ENCODE measurements around the gene MVP.
"Not testable (repeated sequence)": the region's sequence is repeated elsewhere in the genome, so short reads cannot be mapped to it uniquely, and the experiment has no call there.

Gene MVP
- 156 to 542 (median 254) reads per million in 18 experiments for total RNA-seq

DNA sequence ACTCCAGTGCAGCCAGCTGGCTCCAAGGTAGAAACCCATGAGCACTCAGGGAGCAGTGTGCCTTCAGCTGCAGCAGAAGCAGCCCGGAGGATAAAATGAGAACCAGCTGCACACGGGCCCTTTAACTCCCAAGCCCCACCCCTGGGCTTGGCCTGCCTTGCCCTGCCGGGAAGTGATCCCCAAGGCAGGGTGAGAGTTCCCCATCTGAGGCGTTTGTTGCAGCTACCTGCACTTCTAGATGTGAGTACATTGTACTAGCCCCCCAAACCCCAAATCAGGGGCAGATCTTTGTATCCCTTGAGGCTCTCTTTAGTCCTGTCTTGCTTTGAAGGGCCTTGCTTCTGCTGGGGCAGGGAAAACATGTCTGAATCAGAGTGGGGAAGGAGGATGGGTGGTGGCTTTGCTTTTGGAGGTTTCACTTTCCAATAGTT is at the start of gene MVP:
TSS of gene MVP (plus strand) at position 192 of the 431 bp plus-strand sequence. CDS start 10,088 bp downstream, outside the sequence.
- DNase-seq, result peak; percentile 66 to 81

DNA sequence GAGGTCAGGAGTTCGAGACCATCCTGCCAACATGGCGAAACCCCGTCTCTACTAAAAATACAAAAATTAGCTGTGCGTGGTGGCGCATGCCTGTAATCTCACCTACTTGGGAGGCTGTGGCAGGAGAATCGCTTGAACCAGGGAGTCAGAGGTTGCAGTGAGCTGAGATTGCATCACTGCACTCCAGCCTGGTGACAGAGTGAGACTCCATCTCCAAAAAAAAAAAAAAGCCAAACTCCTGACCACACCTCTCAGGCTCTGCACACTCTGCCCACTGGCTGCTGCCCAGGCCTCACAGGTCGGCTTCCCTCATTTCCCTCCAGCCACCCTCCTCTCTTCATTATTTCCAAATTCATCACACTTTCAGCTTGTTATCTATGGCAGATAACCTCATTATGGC is 47.9 kb upstream of the MVP start:
- peak in 1 of 2 donors; percentile 3 for DNase-seq

DNA sequence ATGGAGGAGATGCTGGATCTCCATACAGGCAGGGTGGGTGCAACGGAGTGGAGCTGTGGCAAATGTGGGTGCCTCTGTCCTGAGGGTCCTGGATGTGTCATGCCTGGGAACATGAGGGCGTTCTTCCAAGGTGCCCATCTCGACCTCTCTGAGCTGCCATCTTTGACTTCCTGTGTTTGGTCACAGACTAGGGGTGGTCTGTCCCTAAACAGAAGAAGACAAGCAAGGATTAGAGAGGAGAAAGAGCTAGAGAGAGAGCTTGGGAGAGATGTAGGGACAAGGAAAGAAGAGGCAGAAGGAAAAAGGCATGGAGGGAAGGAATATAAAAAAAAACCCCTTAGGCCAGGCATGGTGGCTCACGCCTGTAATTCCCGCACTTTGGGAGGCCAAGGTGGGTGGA is 45.5 kb upstream of the MVP start:
- no peak for DNase-seq

DNA sequence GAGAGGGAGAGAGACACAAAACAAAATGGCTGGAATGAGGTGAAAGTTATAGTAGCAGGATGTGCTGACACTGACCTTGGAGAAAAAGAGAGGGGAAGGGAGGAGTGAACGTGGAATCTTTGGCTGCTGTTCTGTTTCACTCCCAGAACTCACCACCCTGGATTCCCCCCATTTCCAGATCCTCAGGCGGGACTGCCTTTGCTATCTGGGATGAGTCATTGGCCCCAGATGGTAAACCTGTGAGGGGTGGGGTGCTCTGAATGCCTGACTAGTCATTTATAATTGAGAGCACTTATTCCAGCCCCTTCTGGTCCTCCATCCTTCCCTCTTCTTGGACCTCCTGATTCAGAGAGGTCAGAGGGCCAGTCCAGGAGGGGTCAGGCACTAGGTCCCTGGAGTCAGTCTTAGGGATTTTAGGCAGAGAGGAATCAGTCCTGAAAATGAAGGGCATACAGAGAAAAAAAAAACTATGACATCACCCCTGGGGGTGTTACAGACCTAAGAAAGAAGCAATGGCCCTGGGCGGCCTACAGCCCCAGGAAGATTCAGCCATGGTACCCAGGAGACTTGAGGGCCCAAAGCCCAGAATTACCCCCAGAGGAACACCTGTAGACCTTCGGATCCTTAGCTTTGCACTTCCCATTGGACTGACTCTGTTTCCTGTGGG is 44.4 kb upstream of the MVP start:
- DNase-seq, result no peak

DNA sequence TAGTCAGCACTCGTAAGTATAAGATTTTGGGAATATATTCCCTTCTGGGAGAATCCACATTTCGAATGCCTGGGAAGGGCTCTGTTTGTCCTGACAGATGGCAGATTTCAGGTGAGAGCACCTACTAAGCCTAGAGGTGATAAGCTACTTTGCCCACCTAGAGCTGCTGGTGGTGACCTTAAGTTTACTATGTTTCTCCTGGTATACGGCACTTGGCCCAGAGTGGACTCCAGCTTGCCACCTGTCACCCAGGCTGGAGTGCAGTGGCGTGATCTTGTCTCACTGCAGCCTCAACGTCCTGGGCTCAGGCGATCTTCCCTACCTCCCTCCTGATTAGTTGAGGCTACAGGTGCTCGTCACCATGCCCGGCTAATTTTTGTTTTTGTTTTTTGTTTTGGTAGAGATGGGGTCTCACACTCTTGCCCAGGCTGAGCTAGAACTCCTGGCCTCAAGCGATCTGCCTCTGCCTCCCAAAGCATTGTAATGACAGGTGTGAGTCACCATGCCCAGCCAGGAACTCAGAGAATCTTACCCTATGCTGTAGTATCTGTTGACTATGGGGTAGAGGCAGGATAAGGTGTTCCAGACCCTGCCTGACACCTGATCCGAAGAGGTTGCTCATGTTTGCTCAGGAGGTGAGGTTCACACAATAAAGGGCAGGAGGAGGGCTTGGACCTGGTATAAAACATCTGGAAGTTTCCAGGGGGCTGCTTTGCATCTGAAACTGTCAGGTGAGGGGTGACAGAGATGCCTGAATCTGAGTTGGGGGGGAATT is 42.5 kb upstream of the MVP start, which contains the start of gene ZG16:
TSS of gene ZG16 (plus strand) at position 681 of the 775 bp plus-strand sequence. CDS start 1,011 bp downstream, outside the sequence.
- DNase-seq, result no peak

DNA sequence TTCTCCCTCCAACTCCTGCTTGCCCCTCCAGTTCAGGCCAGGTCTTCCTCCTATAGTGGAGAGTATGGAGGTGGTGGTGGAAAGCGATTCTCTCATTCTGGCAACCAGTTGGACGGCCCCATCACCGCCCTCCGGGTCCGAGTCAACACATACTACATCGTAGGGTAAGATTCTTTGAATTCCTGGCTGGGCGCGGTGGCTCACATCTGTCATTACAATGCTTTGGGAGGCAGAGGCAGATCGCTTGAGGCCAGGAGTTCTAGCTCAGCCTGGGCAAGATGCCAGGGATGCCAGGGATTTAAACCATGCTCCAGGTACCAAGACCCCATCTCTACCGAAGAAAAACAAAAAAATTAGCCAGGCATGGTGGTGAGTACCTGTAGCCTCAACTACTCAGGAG is 40.8 kb upstream of the MVP start:
- no peak for DNase-seq

DNA sequence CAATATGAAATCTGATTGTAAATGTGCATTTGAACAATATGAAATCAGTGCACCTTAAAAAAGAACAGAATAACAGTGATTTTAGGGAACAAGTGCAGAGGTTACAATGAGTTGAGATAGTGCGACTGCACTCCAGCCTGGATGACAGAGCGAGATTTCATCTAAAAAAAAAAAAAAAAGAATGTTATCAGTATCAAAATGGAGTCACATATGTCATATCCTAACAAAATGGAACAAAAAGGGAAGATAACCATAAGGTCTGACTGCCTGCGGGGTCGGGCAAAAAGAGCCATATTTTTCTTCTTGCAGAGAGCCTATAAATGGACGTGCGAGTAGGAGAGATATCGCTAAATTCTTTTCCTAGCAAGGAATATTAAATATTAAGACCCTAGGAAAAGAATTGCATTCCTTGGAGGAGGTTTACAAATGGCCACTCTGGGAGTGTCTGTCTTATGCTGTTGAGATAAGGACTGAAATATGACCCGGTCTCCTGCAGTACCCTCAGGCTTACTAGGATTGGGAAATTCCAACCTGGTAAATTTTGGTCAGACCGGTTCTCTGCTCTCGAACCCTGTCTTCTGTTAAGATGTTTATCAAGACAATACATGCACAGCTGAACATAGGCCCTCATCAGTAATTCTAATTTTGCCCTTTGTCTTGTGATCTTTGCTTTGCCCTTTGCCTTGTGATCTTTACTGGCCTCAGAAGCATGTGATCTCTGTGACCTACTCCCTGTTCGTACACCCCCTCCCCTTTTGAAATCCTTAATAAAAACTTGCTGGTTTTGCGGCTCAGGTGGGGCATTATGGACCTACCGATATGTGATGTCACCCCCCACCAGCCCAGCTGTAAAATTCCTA is 36.9 kb upstream of the MVP start:
- not testable (repeated sequence) for DNase-seq

DNA sequence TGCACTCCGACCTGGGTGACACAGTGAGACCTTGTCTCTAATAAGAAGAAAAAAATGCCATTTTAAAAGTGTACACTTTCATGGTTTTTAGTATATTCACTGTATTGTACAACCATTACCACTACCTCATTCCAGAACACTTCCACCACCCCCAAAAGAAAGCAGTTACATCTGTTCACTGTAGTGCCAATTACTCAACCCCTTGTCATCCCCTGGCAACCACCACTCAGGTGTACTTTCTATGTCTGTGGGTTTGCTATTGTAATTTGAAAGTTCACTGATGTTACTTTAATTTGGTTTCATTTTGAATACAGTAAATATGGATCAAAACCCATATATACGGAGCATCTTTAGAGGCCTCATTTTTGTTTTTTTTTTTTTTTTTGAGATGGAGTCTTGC is 36.1 kb upstream of the MVP start:
- no peak for DNase-seq

DNA sequence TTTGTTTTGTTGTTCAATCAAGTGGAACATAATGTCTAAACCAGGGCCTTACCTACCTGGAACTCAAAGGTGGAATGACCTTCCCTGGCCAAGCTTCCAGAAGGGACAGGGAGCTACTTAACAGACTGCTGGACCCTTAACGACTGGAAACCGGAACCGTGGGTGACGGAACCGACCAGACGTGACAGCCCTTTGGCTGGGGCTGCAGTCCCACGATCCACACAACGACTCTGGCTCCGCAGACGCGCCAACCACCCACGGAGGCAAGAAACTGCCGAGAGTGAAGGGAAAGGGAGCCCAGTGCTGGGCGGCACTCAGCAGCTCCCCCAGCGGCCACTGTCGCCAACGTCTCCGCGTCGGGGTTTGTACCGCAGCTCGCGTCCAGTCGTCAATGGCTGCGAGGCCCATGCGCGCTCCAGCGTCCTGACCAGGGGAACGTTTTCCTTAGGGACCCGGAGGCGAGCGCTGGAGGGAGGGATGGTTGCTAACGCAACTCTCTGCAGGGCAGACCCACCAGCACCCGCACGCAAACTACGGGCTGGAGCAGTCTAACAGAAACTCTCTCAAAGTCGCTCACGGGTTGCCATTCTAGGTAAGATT is 35.3 kb upstream of the MVP start:
- peak; percentile 74 to 82 for DNase-seq

DNA sequence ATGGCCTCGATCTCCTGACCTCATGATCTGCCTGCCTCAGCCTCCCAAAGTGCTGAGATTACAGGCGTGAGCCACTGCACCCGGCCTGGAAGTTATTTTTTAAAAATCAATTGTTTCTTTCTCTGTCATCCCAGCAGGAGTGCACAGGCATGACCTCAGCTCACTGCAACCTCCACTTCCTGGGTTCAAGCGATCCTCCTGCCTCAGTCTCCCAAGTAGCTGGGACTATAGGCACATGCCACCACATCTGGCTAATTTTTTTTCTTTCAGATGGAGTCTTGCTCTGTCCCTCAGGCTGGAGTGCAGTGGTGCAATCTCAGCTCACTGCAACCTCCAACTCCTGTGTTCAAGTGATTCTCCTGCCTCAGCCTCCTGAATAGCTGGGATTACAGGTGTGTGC is 33.1 kb upstream of the MVP start:
- DNase-seq, result not testable (repeated sequence)

DNA sequence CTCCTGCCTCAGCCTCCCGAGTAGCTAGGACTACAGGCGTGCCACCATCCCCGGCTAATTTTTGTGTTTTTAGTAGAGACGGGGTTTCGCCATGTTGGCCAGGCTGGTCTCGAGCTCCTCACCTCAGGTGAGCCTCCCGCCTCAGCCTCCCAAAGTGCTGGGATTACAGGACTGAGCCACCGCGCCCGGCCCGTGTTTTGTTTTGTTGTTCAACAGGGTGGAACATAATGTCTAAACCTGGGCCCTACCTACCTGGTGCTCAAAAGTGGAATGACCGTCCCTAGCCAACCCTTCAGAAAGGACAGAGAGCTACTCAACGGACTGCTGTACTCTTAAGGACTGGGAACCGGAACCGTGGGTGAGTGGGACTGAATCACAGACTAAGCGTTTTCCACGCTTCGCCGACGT is 30.5 kb upstream of the MVP start:
- no peak for DNase-seq

DNA sequence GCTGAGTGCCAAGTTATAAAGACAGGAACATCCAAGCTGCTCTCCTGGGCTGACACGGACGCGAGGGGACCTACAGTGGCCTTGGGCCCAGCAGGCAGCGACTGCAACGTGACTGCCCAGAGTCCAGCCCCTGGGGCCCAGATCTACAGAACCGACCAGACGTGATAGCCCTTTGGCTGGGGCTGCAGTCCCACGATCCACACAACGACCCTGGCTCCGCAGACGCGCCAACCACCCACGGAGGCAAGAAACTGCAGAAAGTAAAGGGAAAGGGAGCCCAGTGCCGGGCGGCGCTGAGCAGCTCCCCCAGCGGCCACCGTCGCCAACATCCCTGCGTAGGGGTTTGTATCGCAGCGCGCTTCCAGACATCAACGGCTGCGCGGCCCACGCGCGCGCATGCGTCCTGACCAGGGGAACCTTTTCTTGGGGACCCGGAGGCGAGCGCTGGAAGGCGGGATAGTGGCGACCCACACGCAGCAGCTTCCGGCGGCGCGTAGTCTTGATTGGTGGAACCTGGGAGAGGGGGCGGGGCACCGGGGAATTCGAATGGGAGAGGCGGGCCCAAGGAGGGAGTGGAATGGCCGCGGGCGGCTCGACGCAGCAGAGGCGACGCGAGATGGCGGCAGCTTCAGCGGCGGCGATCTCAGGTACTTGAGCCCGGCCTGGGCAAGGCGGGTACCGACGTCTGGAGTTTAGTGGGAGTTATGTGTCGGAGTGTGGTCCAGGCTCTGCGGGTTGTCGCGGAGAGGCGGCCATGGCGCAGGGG is 29.9 kb upstream of the MVP start, which contains the start of gene KIF22:
TSS of gene KIF22 (plus strand) at position 569 of the 766 bp plus-strand sequence. CDS start at position 578, 9 bp downstream.
- DNase-seq, result peak; percentile 100

DNA sequence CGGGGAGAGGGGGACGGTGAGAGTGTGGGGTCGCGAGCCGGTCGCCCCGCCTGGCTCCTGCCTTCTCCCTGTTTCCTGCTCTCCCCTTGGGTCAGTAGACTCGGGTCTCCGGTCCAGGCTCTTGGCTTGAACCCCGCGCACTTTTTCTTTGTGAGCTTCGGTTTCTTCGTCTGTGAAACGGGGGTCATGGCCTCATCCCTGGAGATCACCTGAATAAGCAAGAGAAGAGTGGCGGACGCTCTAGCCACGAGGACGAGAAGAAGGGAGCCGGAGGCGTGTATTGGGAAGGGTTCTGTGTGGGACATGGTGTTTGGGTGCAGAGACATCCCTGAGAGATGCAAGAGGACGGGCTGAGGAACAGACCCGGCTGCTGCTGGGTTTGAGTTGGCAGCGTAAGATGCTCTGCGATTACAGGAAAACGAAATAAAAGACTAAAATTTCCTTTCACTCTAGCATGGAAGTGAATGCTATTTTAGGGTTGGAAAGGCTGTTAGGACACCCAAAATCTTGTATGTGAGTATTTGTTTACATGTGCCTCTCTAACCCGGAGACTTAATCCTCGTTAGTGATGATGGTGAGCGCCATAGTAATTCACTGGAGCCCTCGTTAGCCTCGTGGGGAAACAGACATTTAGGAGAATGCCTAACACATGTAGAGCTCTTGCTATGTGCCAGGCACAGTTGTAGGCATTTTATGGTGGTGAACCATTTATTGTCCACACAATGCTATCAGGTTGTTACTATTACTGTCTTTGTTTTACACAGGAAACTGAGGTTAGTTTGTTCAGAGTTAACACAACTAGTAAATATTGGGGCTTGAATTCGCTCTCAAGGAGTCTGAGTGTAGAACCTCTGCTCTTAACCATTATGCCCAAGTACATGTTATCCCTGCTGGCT is 29.1 kb upstream of the MVP start:
- no peak for DNase-seq

DNA sequence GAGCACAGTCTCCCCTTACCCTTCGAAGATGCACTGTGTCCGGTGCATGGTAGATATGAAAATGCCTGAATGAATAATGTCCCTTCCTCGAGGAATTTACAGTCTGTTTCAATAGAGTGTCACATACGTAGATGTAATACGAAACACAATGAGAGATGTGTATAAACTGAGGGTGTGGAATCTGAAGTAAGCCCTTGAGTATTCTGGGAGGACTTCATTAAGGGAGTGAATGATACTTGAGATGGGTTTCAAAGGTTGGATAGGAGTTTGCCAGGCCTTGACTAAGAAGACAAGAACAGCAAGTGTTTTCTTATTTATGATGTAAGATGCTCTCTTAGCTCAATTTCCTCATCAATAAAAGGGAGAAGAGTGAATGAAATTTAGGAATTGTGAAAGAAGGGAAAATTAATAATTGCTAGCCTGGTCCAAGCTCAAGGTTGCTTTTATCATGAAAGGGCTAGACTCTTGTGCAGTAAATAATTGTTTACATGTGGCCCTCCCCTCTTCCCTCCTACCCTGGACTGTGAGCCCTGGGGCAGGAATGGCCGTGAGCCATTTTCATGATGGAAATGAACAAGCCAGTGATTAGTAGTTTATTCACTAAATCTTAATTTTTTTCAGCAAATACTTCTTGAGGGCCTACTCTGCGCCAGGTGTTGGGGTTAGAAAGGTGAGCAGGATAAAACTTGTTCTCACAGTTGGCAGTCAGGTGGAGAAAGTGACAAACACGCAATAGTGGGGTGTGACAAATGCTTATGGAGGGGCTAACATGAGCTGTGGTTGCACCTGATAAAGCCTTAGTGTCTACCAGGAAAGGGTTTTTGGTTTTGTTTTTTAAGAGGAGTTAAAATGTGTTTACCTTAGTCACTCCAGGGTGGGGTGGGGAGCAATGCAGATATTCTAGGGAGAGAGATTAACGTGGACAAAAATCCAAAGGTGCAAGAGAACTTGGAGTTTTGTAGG is 28.1 kb upstream of the MVP start:
- DNase-seq, result no peak

DNA sequence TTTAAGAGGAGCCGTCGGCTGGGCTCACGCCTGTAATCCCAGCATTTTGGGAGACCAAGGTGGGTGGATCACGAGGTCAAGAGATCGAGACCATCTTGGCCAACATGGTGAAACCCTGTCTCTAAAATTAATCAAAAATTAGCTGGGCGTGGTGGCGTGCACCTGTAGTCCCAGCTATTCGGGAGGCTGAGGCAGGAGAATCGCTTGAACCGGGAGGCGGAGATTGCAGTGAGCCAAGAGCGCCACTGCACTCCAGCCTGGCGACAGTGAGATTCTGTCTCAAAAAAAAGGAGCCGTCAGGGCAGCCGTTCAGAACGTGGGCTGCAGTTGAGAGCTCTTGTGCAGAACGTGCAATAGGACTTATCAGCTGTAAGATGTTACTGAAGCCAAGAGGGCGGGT is 27.1 kb upstream of the MVP start:
- DNase-seq, result not testable (repeated sequence)

DNA sequence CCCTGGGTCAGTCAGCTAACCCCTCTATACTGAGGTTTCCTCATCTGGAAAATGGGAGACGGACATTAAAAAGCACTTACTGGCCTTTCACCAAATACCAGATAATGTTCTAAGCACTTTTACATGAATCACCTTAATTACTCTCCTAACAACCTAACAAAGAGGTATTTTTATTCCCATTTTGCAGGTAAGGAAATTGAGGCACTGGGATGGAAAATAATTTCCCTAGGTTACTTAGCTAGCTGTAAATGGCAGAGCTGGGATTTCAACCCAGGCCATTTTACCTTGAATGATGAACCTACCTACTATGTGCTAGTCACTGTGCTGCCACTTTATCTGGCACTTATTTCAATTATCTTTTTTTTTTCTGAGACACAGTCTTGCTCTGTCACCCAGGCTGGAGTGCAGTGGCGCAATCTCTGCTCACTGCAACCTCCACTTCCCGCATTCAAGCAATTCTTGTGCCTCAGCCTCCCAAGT is 26.0 kb upstream of the MVP start:
- no peak for DNase-seq

DNA sequence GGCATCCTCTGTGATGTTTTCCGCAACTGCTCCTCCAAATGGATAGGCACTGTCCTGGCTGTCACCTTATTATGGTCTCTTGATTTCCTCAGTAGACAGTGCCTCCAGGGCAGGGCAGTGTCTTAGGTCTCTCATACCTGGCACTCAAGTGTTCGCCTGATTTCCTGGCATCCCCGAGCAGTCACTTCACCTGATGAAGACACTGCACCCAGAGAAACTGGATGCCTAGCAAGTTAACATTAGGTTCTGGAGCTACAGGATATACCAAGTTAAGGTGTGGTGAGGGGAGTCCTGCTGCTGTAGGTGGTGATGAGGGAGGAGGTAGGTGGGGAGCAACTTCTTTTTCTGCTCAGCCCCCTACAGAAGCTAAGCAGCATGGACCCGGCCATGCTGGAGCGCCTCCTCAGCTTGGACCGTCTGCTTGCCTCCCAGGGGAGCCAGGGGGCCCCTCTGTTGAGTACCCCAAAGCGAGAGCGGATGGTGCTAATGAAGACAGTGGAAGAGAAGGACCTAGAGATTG is 17.8 kb upstream of the MVP start:
- no peak for DNase-seq

DNA sequence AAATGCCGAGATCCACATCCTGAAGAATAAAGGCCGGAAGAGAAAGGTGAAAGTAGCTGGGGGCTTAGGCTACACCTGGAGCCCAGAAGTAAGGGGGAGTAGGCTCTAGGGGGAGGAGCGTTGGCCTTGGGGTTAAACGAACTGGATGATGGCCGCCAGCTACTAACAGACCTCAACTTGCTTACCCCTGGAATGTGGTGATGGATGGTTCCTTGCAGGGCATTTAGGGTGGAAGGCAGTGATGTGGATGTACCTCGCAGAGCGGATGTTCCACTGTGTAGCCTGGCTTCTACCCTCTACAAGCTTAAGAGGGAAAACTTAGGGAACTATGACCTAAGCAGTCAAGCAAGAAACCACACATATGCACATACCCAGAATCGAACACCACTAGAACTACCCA is 16.2 kb upstream of the MVP start:
- DNase-seq, result no peak
